GM19099 (cell line): Measurements from ENCODE around the gene HNRNPAB.

Experiments
- POLR2A ChIP-seq: IDR thresholded peaks from 3 replicates; pipeline ENCODE4 v1.6.1; 2011; ENCODE audit warnings: low read depth; ENCODE audit not compliant: insufficient read length; ENCODE audit errors: extremely low read depth

HNRNPAB gene

GRCh38 chr5:178259623-178260536 lies 55.5 kb downstream of the HNRNPAB start:
- no peak for TF ChIP-seq POLR2A
